Tracheal epithelial cell (primary cell): Measurements from ENCODE around the gene LYST. TPM values are rescaled to one million over a fixed set of nuclear protein-coding genes. Genes with fewer than 3 reads are reported as not detected.

Experiments
- total RNA-seq: library from RNA; depleted of rRNA; stranded (reverse); fragments of >200 nt; gene quantifications from 2 replicates; pipeline ENCODE4 v1.2.1, GENCODE V29; 2014

The LYST gene, protein sequence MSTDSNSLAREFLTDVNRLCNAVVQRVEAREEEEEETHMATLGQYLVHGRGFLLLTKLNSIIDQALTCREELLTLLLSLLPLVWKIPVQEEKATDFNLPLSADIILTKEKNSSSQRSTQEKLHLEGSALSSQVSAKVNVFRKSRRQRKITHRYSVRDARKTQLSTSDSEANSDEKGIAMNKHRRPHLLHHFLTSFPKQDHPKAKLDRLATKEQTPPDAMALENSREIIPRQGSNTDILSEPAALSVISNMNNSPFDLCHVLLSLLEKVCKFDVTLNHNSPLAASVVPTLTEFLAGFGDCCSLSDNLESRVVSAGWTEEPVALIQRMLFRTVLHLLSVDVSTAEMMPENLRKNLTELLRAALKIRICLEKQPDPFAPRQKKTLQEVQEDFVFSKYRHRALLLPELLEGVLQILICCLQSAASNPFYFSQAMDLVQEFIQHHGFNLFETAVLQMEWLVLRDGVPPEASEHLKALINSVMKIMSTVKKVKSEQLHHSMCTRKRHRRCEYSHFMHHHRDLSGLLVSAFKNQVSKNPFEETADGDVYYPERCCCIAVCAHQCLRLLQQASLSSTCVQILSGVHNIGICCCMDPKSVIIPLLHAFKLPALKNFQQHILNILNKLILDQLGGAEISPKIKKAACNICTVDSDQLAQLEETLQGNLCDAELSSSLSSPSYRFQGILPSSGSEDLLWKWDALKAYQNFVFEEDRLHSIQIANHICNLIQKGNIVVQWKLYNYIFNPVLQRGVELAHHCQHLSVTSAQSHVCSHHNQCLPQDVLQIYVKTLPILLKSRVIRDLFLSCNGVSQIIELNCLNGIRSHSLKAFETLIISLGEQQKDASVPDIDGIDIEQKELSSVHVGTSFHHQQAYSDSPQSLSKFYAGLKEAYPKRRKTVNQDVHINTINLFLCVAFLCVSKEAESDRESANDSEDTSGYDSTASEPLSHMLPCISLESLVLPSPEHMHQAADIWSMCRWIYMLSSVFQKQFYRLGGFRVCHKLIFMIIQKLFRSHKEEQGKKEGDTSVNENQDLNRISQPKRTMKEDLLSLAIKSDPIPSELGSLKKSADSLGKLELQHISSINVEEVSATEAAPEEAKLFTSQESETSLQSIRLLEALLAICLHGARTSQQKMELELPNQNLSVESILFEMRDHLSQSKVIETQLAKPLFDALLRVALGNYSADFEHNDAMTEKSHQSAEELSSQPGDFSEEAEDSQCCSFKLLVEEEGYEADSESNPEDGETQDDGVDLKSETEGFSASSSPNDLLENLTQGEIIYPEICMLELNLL (N-terminal part only)
- total RNA-seq: 16.6 and 23.0 TPM in 2 replicates

GRCh38 chr1:235866205-235866912 is at the start of gene LYST:
Gene LYST (minus strand): TSS chr1:235866906. CDS start chr1:235830417, 36,489 bp downstream.

GRCh38 chr1:235649368-235650163 is 217.1 kb downstream of the LYST start, which contains the start of gene GNG4:
Gene GNG4 (minus strand): TSS chr1:235649784. CDS start chr1:235583838, 65,946 bp downstream.

Other genes starting within 250 kb of the LYST start
- gene GNG4, start 217.1 kb downstream of the LYST start, total RNA-seq: under 0.01 TPM in 1 of 2 replicates, not detected in the other
- 0.43 and 2.4 TPM in 2 replicates for gene NID1, start 198.2 kb upstream of the LYST start, total RNA-seq